C4-2B (cell line): Measurements from ENCODE around the gene CATSPER3.

Source experiments
- ZFX ChIP-seq: fragments of 450-650 bp; IDR thresholded peaks from 2 replicates; pipeline ENCODE4 v1.6.1; 2017
- TF ChIP-seq, protein P1 (sequence below): fragments of 450-650 bp; conservative IDR thresholded peaks from 2 replicates; pipeline ENCODE4 v1.5.1; 2017; ENCODE audit warnings: mild to moderate bottlenecking

DNA sequence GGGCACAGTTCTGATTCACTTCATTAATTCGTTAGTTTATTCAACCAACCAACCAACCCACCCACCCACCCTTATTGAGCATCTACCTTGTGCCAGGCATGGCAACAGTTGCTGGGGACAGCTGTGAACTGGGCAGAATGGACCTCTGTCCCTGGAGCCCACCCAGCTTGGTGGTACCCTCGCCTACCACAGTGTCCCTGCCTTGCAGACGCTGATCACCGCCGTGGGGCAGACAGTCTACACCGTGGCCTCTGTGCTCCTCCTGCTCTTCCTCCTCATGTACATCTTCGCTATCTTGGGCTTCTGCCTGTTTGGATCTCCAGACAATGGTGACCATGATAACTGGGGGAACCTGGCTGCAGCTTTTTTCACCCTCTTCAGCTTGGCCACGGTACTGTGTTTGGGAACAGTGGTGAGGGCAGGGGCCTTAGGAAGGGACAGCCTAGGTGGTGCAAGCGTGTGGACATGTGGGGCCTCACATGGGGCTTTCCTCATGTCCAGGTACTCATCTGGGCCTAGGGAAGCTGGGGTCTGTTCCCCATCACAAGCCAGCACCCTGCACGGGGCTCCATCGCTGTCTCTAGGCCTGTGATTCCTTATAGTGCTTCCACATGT lies 40.1 kb downstream of the CATSPER3 start:
- TF ChIP-seq, protein P1, sequence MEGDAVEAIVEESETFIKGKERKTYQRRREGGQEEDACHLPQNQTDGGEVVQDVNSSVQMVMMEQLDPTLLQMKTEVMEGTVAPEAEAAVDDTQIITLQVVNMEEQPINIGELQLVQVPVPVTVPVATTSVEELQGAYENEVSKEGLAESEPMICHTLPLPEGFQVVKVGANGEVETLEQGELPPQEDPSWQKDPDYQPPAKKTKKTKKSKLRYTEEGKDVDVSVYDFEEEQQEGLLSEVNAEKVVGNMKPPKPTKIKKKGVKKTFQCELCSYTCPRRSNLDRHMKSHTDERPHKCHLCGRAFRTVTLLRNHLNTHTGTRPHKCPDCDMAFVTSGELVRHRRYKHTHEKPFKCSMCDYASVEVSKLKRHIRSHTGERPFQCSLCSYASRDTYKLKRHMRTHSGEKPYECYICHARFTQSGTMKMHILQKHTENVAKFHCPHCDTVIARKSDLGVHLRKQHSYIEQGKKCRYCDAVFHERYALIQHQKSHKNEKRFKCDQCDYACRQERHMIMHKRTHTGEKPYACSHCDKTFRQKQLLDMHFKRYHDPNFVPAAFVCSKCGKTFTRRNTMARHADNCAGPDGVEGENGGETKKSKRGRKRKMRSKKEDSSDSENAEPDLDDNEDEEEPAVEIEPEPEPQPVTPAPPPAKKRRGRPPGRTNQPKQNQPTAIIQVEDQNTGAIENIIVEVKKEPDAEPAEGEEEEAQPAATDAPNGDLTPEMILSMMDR, result no peak
- TF ChIP-seq ZFX, result no peak
